Hematopoietic multipotent progenitor cell treated with erythropoietin and hydrocortisone succinate and interleukin-3 and kit ligand, for 4 days (in vitro differentiated cells): Measurements from ENCODE around the gene UNC5CL.

Source experiments
- DNase-seq: peaks from one replicate; pipeline ENCODE4 v3.0.0-alpha.2; 2015

UNC5CL gene

GRCh38 chr6:41000248-41000647 is 38.8 kb downstream of the UNC5CL start:
- no peak for DNase-seq

- peak; percentile 82 for DNase-seq
Observed at GRCh38 chr6:40999569-40999968, 39.5 kb downstream of the UNC5CL start.

GRCh38 chr6:40998661-40999060 is 40.4 kb downstream of the UNC5CL start:
- DNase-seq = no peak

- DNase-seq = no peak
Observed at GRCh38 chr6:40997234-40997957, 41.6 kb downstream of the UNC5CL start.

GRCh38 chr6:40996591-40997233 is 42.3 kb downstream of the UNC5CL start:
- DNase-seq = no peak

GRCh38 chr6:40992746-40993145 is 46.3 kb downstream of the UNC5CL start:
- DNase-seq = no peak

- DNase-seq = no peak
Observed at GRCh38 chr6:40990301-40990700, 48.7 kb downstream of the UNC5CL start.

GRCh38 chr6:40989204-40990169 is 49.5 kb downstream of the UNC5CL start:
- DNase-seq = no peak

- no peak for DNase-seq
Observed at GRCh38 chr6:40988634-40989033, 50.4 kb downstream of the UNC5CL start.

- no peak for DNase-seq
Observed at GRCh38 chr6:40986921-40987819, 51.9 kb downstream of the UNC5CL start.

GRCh38 chr6:40986364-40986763 is 52.7 kb downstream of the UNC5CL start:
- DNase-seq = no peak

GRCh38 chr6:40983752-40984151 is 55.3 kb downstream of the UNC5CL start:
- no peak for DNase-seq

GRCh38 chr6:40982917-40983316 is 56.1 kb downstream of the UNC5CL start:
- DNase-seq = no peak

- no peak for DNase-seq
Observed at GRCh38 chr6:40978687-40979289, 60.2 kb downstream of the UNC5CL start.

- no peak for DNase-seq
Observed at GRCh38 chr6:40977695-40978094, 61.3 kb downstream of the UNC5CL start.

- no peak for DNase-seq
Observed at GRCh38 chr6:40977085-40977484, 61.9 kb downstream of the UNC5CL start.
